ENCODE data around the gene STIP1.

Gene STIP1

GRCh38 chr11:64225608-64226506 lies 39.9 kb downstream of the STIP1 start, which contains the start of the genes NUDT22 and TRPT1:
NUDT22 (plus strand) TSS chr11:64226274; CDS start chr11:64226653, 379 bp downstream.
TRPT1 (minus strand) TSS chr11:64226186; CDS start chr11:64225860, 326 bp downstream.
- Histone ChIP-seq H2AFZ (ENCODE audit: low read length) (peak within 1 kb of the TSS; percentile 86), H3K4me2 (ENCODE audit: low read depth, low read length) (peak within 1 kb of the TSS; percentile 93), H3K27ac (ENCODE audit: low read length) (peak within 1 kb of the TSS; percentile 30; the same call in 1 of the 2 replicates), H3K9me2 (replicated peaks; ENCODE audit: insufficient read depth, low read length) (no peaks in the 10 kb centered on the region), H3K4me3 (ENCODE audit: low read length) (peak within 1 kb of the TSS; percentile 87), H3K36me3 (replicated peaks; ENCODE audit: insufficient read depth, low read length) (no peaks in the 10 kb centered on the region), H3K4me1 (ENCODE audit: low read length) (peaks cover 14% of the 10 kb centered on the region), H3K9me3 (replicated peaks; ENCODE audit: insufficient read depth, low read length) (no peaks in the 10 kb centered on the region), H3K79me2 (ENCODE audit: low read length) (peaks cover 27% of the 10 kb centered on the region), H3F3A (ENCODE audit: insufficient read depth, low read length) (peaks cover 7% of the 10 kb centered on the region), H3K27me3 (replicated peaks; ENCODE audit: insufficient read depth, low read length) (no peaks in the 10 kb centered on the region), H3K9ac (ENCODE audit: low read length) (peak within 1 kb of the TSS; percentile 79), H4K20me1 (ENCODE audit: insufficient read depth, low read length) (no peaks in the 10 kb centered on the region)
- peak; percentile 90 for DNase-seq
- TF ChIP-seq EZH2phosphoT487 (IDR thresholded peaks at IDR 0.05; ENCODE audit: low read length) (no peak), CTCF (IDR thresholded peaks at IDR 0.05; ENCODE audit: low read length) (peak; percentile 7), EZH2 (optimal IDR thresholded peaks at IDR 0.05; ENCODE audit: low read depth, low read length) (no peak)

- peak overlapping the region; percentile 30; the same call in 1 of the 2 replicates for H3K27ac ChIP-seq (ENCODE audit: low read length)
- no peak for TF ChIP-seq EZH2phosphoT487 (IDR thresholded peaks at IDR 0.05; ENCODE audit: low read length)
- TF ChIP-seq CTCF (IDR thresholded peaks at IDR 0.05; ENCODE audit: low read length) = no peak
- no peak for TF ChIP-seq EZH2 (optimal IDR thresholded peaks at IDR 0.05; ENCODE audit: low read depth, low read length)
- H3K79me2 ChIP-seq (ENCODE audit: low read length) = peaks cover 29% of the 10 kb centered on the region
- no peaks in the 10 kb centered on the region for H4K20me1 ChIP-seq (ENCODE audit: insufficient read depth, low read length)
- peaks cover 7% of the 10 kb centered on the region for H3F3A ChIP-seq (ENCODE audit: insufficient read depth, low read length)
- no peaks in the 10 kb centered on the region for H3K9me2 ChIP-seq (replicated peaks; ENCODE audit: insufficient read depth, low read length)
- H3K36me3 ChIP-seq (replicated peaks; ENCODE audit: insufficient read depth, low read length) = no peaks in the 10 kb centered on the region
- H3K4me3 ChIP-seq (ENCODE audit: low read length) = peak overlapping the region; percentile 87
- peaks cover 14% of the 10 kb centered on the region for H3K4me1 ChIP-seq (ENCODE audit: low read length)
- H2AFZ ChIP-seq (ENCODE audit: low read length) = peak overlapping the region; percentile 86
- H3K9me3 ChIP-seq (replicated peaks; ENCODE audit: insufficient read depth, low read length) = no peaks in the 10 kb centered on the region
- DNase-seq = peak; percentile 49
- peak overlapping the region; percentile 93 for H3K4me2 ChIP-seq (ENCODE audit: low read depth, low read length)
- no peaks in the 10 kb centered on the region for H3K27me3 ChIP-seq (replicated peaks; ENCODE audit: insufficient read depth, low read length)
- H3K9ac ChIP-seq (ENCODE audit: low read length) = peak overlapping the region; percentile 79
Observed at GRCh38 chr11:64226507-64227051, 40.6 kb downstream of the STIP1 start.

- H3K79me2 ChIP-seq (ENCODE audit: low read length) = peaks cover 29% of the 10 kb centered on the region
Observed at GRCh38 chr11:64227405-64227956, 41.5 kb downstream of the STIP1 start.

More at GRCh38 chr11:64227405-64227956, 41.5 kb downstream of the STIP1 start:
- Histone ChIP-seq H3K9me2 (replicated peaks; ENCODE audit: insufficient read depth, low read length) (no peaks in the 10 kb centered on the region), H4K20me1 (ENCODE audit: insufficient read depth, low read length) (no peaks in the 10 kb centered on the region), H3K36me3 (replicated peaks; ENCODE audit: insufficient read depth, low read length) (no peaks in the 10 kb centered on the region), H3F3A (ENCODE audit: insufficient read depth, low read length) (peaks cover 7% of the 10 kb centered on the region), H3K9me3 (replicated peaks; ENCODE audit: insufficient read depth, low read length) (no peaks in the 10 kb centered on the region), H2AFZ (ENCODE audit: low read length) (no peak overlapping the region), H3K4me2 (ENCODE audit: low read depth, low read length) (peak overlapping the region; percentile 93), H3K27ac (ENCODE audit: low read length) (no peak overlapping the region), H3K4me3 (ENCODE audit: low read length) (peak overlapping the region; percentile 87), H3K4me1 (ENCODE audit: low read length) (peaks cover 14% of the 10 kb centered on the region), H3K9ac (ENCODE audit: low read length) (peak overlapping the region; percentile 79; the same call in 1 of the 2 replicates), H3K27me3 (replicated peaks; ENCODE audit: insufficient read depth, low read length) (no peaks in the 10 kb centered on the region)
- no peak for DNase-seq
- TF ChIP-seq CTCF (IDR thresholded peaks at IDR 0.05; ENCODE audit: low read length) = no peak

Data from MM.1S (cell line).